SU-DHL-6 (cell line): ENCODE measurements around the gene NMT2.

ENCODE experiments used
- H2AFZ ChIP-seq: fragments of 200-600 bp; sonication (generic); 2 replicates; pipeline ENCODE4 v1.6.1; 2014; ENCODE audit warnings: low read depth, mild to moderate bottlenecking, moderate library complexity, mixed read lengths, antibody characterized with exemption, low read length; ENCODE audit not compliant: severe bottlenecking
- H3F3A ChIP-seq: fragments of 200-600 bp; shearing (Covaris generic); 2 replicates; pipeline ENCODE4 v1.6.0; 2016; ENCODE audit warnings: antibody characterized with exemption, mild to moderate bottlenecking; ENCODE audit not compliant: insufficient read depth
- H3K27ac ChIP-seq: fragments of 200-600 bp; sonication (generic); 2 replicates; pipeline ENCODE4 v1.5.1; 2016; ENCODE audit warnings: low read depth, mild to moderate bottlenecking, low read length, moderate library complexity, mixed read lengths
- H3K27me3 ChIP-seq: fragments of 200-600 bp; sonication (generic), shearing (Covaris generic); 2 replicates; pipeline ENCODE4 v1.6.0; 2014; ENCODE audit warnings: mild to moderate bottlenecking, low read length
- H3K36me3 ChIP-seq: fragments of 200-600 bp; sonication (generic); 2 replicates; pipeline ENCODE4 v1.6.1; 2014; ENCODE audit warnings: mild to moderate bottlenecking, low read length, mixed read lengths
- H3K4me2 ChIP-seq: fragments of 300-600, 200-600 bp; shearing (Covaris generic), sonication (generic); 2 replicates; pipeline ENCODE4 v1.6.0; 2014; ENCODE audit warnings: low read length, low read depth, mild to moderate bottlenecking; ENCODE audit not compliant: poor library complexity, severe bottlenecking
- H3K4me3 ChIP-seq: fragments of 200-600 bp; sonication (generic); 2 replicates; pipeline ENCODE4 v1.5.1; 2014; ENCODE audit warnings: antibody characterized with exemption, low read length, mild to moderate bottlenecking, mixed read lengths; ENCODE audit not compliant: insufficient read depth, poor library complexity, severe bottlenecking
- H3K79me2 ChIP-seq: fragments of 200-600 bp; sonication (generic); 2 replicates; pipeline ENCODE4 v1.6.1; 2014; ENCODE audit warnings: mild to moderate bottlenecking, low read length, moderate library complexity; ENCODE audit not compliant: insufficient read depth
- H3K9ac ChIP-seq: fragments of 200-600 bp; sonication (generic); 2 replicates; pipeline ENCODE4 v1.7.0; 2014; ENCODE audit warnings: mild to moderate bottlenecking, low read length
- H3K9me2 ChIP-seq: fragments of 200-600 bp; sonication (generic); replicated peaks from 2 replicates; pipeline ENCODE4 v1.6.1; 2014; ENCODE audit warnings: low read length; ENCODE audit not compliant: insufficient read depth
- H3K9me3 ChIP-seq: fragments of 200-600 bp; sonication (generic); 2 replicates; pipeline ENCODE4 v1.6.1; 2014; ENCODE audit warnings: low read length, mixed read lengths; ENCODE audit not compliant: insufficient read depth
- H4K20me1 ChIP-seq: fragments of 200-600 bp; sonication (generic); 2 replicates; pipeline ENCODE4 v1.6.1; 2014; ENCODE audit warnings: low read depth, mild to moderate bottlenecking, antibody characterized with exemption, low read length, moderate library complexity, mixed read lengths
- EZH2phosphoT487 ChIP-seq: fragments of 200-600 bp; sonication (generic), shearing (Covaris generic); conservative IDR thresholded peaks from 2 replicates; pipeline ENCODE4 v1.6.1; 2018; ENCODE audit warnings: mild to moderate bottlenecking, antibody characterized with exemption, low read length, moderate library complexity, mixed read lengths
- TF ChIP-seq, protein P1 (sequence below): fragments of 200-600 bp; sonication (generic); IDR thresholded peaks from one replicate; pipeline ENCODE4 v1.5.1; 2017; ENCODE audit warnings: antibody characterized with exemption, mild to moderate bottlenecking, low read length, moderate library complexity; ENCODE audit not compliant: insufficient read depth, poor library complexity, severe bottlenecking

Gene NMT2

DNA sequence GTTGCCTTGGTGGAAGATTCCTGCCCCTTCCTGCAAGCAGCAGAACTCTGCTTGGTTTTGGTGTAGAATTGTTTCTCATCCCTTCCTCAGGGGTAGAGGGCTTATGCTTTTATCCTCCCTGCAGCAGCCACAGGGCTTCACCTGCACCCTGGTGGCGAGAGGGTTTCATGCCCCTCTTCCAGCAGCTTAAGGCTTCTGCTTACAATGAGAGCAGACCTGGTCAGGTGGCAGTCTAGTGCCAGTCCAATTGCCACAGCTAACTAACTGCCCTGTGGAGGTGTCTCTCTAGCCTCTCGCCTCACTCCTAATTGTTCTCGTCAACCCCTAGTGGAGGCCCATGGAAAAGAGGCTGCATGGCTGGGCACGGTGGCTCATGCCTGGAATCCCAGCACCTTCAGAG, 99.3 kb downstream of the NMT2 start:
- Histone ChIP-seq H4K20me1 (no peaks in the 10 kb centered on the region), H3K4me2 (no peak overlapping the region), H3K79me2 (no peaks in the 10 kb centered on the region), H3K36me3 (no peaks in the 10 kb centered on the region), H3K9ac (no peak overlapping the region), H3K9me3 (peaks cover 8% of the 10 kb centered on the region; the same call in 1 of the 2 replicates), H3K27me3 (no peaks in the 10 kb centered on the region), H3K9me2 (no peaks in the 10 kb centered on the region), H2AFZ (no peak overlapping the region), H3K27ac (no peak overlapping the region), H3F3A (no peaks in the 10 kb centered on the region), H3K4me3 (no peak overlapping the region)
- no peak for TF ChIP-seq EZH2phosphoT487
- TF ChIP-seq, protein P1, sequence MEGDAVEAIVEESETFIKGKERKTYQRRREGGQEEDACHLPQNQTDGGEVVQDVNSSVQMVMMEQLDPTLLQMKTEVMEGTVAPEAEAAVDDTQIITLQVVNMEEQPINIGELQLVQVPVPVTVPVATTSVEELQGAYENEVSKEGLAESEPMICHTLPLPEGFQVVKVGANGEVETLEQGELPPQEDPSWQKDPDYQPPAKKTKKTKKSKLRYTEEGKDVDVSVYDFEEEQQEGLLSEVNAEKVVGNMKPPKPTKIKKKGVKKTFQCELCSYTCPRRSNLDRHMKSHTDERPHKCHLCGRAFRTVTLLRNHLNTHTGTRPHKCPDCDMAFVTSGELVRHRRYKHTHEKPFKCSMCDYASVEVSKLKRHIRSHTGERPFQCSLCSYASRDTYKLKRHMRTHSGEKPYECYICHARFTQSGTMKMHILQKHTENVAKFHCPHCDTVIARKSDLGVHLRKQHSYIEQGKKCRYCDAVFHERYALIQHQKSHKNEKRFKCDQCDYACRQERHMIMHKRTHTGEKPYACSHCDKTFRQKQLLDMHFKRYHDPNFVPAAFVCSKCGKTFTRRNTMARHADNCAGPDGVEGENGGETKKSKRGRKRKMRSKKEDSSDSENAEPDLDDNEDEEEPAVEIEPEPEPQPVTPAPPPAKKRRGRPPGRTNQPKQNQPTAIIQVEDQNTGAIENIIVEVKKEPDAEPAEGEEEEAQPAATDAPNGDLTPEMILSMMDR: no peak

DNA sequence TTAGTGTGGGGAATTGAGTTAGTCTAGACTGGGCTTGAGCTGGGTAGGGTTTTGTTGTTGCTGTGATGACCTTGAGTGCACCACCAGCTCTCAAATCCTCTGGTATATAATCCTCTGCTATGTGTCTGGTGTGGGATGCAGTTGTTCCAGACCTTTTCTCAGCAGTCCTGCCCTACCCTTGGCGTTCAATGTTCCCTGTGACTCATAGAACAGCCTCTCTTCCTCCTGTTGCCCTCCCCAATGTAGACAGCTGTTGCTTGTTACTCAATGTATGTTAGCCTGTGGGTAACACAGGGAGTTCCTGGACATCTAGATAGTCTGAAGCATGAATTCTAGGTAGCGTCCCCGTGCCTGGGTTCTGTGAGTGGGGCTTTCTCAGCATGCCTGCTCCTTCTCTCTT, 99.7 kb downstream of the NMT2 start:
- Histone ChIP-seq H3K27ac (no peak overlapping the region), H2AFZ (no peak overlapping the region), H4K20me1 (no peaks in the 10 kb centered on the region), H3K9ac (no peak overlapping the region), H3K36me3 (no peaks in the 10 kb centered on the region), H3K4me3 (no peak overlapping the region), H3K27me3 (no peaks in the 10 kb centered on the region), H3K79me2 (no peaks in the 10 kb centered on the region), H3K9me2 (no peaks in the 10 kb centered on the region), H3K4me2 (no peak overlapping the region), H3F3A (no peaks in the 10 kb centered on the region), H3K9me3 (peaks cover 8% of the 10 kb centered on the region; the same call in 1 of the 2 replicates)
- no peak for TF ChIP-seq EZH2phosphoT487

DNA sequence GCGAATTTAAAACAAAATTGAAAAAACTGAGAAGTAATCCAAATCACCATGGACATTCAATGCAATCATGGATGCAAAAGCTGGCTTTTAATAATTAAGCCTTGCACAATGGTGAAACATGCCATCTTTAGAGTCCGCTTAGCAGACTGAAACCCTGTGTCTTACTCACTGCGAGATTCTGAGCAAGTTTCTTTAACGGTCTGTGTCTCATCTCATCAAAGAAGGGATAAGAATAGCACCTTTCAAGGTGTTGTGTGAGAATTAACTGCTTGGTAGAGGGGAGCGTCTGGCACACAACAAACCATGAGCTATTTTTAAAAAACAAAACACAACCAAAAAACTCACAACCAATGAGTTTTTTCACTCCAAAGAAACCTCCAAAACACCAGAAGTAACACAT, 101.3 kb downstream of the NMT2 start:
- H3K9ac ChIP-seq: no peak overlapping the region
- no peak overlapping the region for H3K4me3 ChIP-seq
- no peak overlapping the region for H3K4me2 ChIP-seq
- no peaks in the 10 kb centered on the region for H3K27me3 ChIP-seq
- TF ChIP-seq, protein P1: no peak
- no peaks in the 10 kb centered on the region for H3K9me2 ChIP-seq
- H2AFZ ChIP-seq: no peak overlapping the region
- H3K9me3 ChIP-seq: peaks cover 8% of the 10 kb centered on the region; the same call in 1 of the 2 replicates
- no peaks in the 10 kb centered on the region for H4K20me1 ChIP-seq
- no peak overlapping the region for H3K27ac ChIP-seq
- H3K36me3 ChIP-seq: no peaks in the 10 kb centered on the region
- no peaks in the 10 kb centered on the region for H3F3A ChIP-seq
- no peaks in the 10 kb centered on the region for H3K79me2 ChIP-seq

DNA sequence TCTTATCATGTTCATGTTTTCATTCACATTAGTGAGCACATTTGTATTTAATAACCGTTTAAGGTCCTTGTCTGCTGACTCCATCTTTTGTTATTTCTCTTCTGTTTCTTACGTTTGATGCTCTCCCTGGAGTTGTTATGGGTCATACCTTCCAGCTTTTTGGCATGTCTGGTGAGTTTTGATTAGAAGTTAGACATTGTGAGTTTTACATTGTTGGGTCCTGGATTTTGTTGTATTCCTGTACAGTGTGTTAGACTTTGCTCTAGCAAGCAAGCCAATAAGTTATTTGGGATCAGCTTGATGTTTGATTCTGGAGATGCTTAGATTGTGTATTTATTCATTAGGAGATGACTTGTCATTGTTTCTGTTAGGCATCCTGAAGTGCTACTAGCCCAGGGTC, 107.9 kb downstream of the NMT2 start:
- H3K9me3 ChIP-seq: peaks cover 7% of the 10 kb centered on the region; the same call in 1 of the 2 replicates
- no peaks in the 10 kb centered on the region for H3K36me3 ChIP-seq
- H3K4me3 ChIP-seq: no peak overlapping the region
- H4K20me1 ChIP-seq: no peaks in the 10 kb centered on the region
- H3K9me2 ChIP-seq: no peaks in the 10 kb centered on the region
- H3K79me2 ChIP-seq: no peaks in the 10 kb centered on the region
- no peak overlapping the region for H3K4me2 ChIP-seq
- TF ChIP-seq EZH2phosphoT487: no peak
- TF ChIP-seq, protein P1: no peak
- H3K9ac ChIP-seq: no peak overlapping the region
- H2AFZ ChIP-seq: no peak overlapping the region
- no peaks in the 10 kb centered on the region for H3K27me3 ChIP-seq
- no peak overlapping the region for H3K27ac ChIP-seq
- H3F3A ChIP-seq: no peaks in the 10 kb centered on the region
